Type B pancreatic cell (in vitro differentiated cells): Measurements from ENCODE around the gene AFF2. TPM values are rescaled to one million over a fixed set of nuclear protein-coding genes. Genes with fewer than 3 reads are reported as not detected.

Experiments used
- DNase-seq: peaks from one replicate; pipeline ENCODE4 v3.0.0; 2021; ENCODE audit warnings: mixed read lengths; ENCODE audit not compliant: unreplicated experiment; ENCODE audit errors: extremely low spot score
- H3K27ac Mint-ChIP-seq: 2 replicates; pipeline ENCODE4 v1.8.0; 2021; ENCODE audit warnings: mild to moderate bottlenecking, mixed read lengths
- H3K27me3 Mint-ChIP-seq: 2 replicates; pipeline ENCODE4 v1.8.0; 2021; ENCODE audit warnings: mixed read lengths
- H3K36me3 Mint-ChIP-seq: 2 replicates; pipeline ENCODE4 v1.8.0; 2021; ENCODE audit warnings: mixed read lengths
- H3K4me1 Mint-ChIP-seq: one replicate; pipeline ENCODE4 v1.8.0; 2021; ENCODE audit warnings: mixed read lengths; ENCODE audit not compliant: unreplicated experiment
- H3K4me3 Mint-ChIP-seq: 2 replicates; pipeline ENCODE4 v1.8.0; 2021; ENCODE audit warnings: mild to moderate bottlenecking, mixed read lengths
- H3K9me3 Mint-ChIP-seq: 2 replicates; pipeline ENCODE4 v1.8.0; 2021; ENCODE audit warnings: mixed read lengths
- CTCF ChIP-seq: fragments of 200-600 bp; sonication (generic); conservative IDR thresholded peaks from 2 replicates; pipeline ENCODE4 v1.5.0; 2021; ENCODE audit warnings: antibody characterized with exemption, mild to moderate bottlenecking
- total RNA-seq: library from RNA; stranded (reverse); gene quantifications from 2 replicates; pipeline ENCODE4 v1.2.1, GENCODE V29; 2021; ENCODE audit warnings: low replicate concordance

Gene AFF2
- total RNA-seq, 1 donor from 2014 or later, result 21.3 TPM

- Mint-ChIP-seq H3K27me3 (no peaks in the 10 kb centered on the region), H3K27ac (no peak overlapping the region), H3K36me3 (no peaks in the 10 kb centered on the region)
Measured at GRCh38 chrX:148872161-148872535, 371.7 kb downstream of the AFF2 start.

DNA sequence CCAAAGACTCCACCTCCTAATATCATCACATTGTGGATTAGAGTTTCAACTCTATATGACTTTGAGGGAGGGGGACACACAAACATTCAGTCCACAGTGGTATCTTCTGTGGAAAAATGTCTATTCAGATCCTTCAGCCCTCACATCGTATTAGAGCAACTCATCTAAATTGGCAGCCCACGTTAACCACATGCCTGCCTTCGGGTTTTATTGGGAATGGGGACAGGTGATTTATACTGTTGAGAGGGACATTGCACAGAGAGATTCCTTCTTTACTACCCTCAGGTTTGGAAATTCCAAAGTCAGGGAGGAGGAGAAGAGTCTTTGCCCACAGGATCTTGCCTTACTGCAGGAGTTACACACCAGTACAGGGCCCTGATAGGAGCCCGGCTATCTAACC, 372.5 kb downstream of the AFF2 start:
- Mint-ChIP-seq H3K9me3 (no peaks in the 10 kb centered on the region), H3K4me1 (no peaks in the 10 kb centered on the region), H3K27me3 (no peaks in the 10 kb centered on the region), H3K4me3 (no peak overlapping the region), H3K27ac (no peak overlapping the region), H3K36me3 (no peaks in the 10 kb centered on the region)
- TF ChIP-seq CTCF, result no peak
- DNase-seq, result no peak

More at GRCh38 chrX:148872161-148872535, 371.7 kb downstream of the AFF2 start:
- H3K4me3 Mint-ChIP-seq, result no peak overlapping the region
- DNase-seq, result no peak
- H3K4me1 Mint-ChIP-seq, result no peaks in the 10 kb centered on the region
- no peaks in the 10 kb centered on the region for H3K9me3 Mint-ChIP-seq
- TF ChIP-seq CTCF, result no peak

DNA sequence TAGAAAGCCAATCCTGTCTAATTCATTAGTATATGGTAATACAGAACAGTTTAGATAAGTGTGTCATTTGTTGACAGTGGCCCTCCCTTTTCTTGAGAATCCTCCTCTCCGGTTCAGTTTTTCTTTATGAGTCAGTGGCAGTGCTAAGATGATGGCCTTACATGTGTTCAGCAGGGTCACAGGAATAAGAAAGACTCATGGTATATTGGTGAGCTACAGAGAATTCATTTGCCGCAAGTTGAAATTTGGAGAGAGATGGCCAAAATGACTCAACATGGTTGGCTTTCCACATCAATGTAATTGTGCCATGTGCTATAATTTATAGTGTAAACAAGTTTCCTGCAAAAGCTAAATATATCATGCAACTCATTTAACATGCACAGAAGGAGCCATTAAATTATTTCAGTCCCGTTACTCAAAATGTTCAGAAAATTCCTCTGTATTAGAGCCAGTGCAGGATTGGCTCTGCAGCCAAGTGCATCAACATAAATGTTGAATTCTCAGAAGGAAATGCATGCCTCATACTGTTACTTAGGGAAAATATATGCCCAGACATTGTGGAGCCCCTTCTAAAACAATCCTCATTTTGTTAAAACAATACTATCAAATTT, 374.3 kb downstream of the AFF2 start:
- Mint-ChIP-seq H3K27me3 (no peaks in the 10 kb centered on the region), H3K4me3 (no peak overlapping the region), H3K27ac (no peak overlapping the region), H3K4me1 (no peaks in the 10 kb centered on the region), H3K36me3 (no peaks in the 10 kb centered on the region), H3K9me3 (peaks cover 6% of the 10 kb centered on the region)
- TF ChIP-seq CTCF, result no peak
- no peak for DNase-seq

- DNase-seq, result no peak
- no peak overlapping the region for H3K4me3 Mint-ChIP-seq
- H3K9me3 Mint-ChIP-seq, result peaks cover 6% of the 10 kb centered on the region
- no peak for TF ChIP-seq CTCF
- no peaks in the 10 kb centered on the region for H3K36me3 Mint-ChIP-seq
- no peak overlapping the region for H3K27ac Mint-ChIP-seq
- H3K27me3 Mint-ChIP-seq, result no peaks in the 10 kb centered on the region
- no peaks in the 10 kb centered on the region for H3K4me1 Mint-ChIP-seq
Measured at GRCh38 chrX:148878371-148878770, 378.0 kb downstream of the AFF2 start.

DNA sequence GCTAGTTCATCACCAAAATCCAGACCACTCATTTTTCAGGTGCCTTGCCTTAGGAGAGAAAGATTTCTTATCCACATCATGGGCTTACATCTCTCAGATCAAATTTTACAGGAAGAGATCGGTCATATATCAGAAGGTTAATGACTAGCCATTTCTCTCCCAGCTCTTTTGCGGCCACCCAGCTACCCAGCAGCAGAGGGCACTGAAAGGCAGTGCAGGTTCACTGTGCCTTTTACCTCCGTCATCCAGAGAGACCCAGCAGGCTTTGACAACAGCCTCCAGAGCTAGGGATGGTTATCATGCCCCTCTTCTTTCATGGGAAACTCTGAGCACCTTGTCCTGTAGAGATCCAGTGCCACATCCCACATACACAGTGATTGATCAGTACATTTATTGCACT, 384.8 kb downstream of the AFF2 start:
- no peak for TF ChIP-seq CTCF
- Mint-ChIP-seq H3K36me3 (no peaks in the 10 kb centered on the region), H3K9me3 (no peaks in the 10 kb centered on the region), H3K4me3 (no peak overlapping the region), H3K27me3 (no peaks in the 10 kb centered on the region), H3K27ac (no peak overlapping the region), H3K4me1 (no peaks in the 10 kb centered on the region)
- DNase-seq, result no peak

DNA sequence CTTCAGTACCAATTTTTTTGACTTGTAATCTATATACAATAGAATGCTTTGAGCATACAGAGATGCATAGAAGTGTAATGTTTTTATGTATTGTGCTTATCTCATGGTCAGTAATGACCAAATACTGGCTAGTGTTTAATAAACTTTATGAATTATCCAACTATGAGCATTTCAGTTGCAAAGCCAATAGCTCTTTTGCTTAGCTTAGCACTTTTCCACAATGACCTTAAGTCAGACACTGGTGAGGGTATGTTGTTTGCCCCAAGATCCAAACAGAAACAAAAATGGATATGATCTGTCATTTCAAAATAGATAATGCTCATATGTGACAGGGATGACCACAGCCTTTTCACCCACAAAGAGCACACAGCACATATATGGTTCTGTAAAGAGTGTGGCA, 393.0 kb downstream of the AFF2 start:
- no peak for TF ChIP-seq CTCF
- Mint-ChIP-seq H3K36me3 (no peaks in the 10 kb centered on the region), H3K4me3 (no peak overlapping the region), H3K4me1 (no peaks in the 10 kb centered on the region), H3K9me3 (no peaks in the 10 kb centered on the region), H3K27me3 (no peaks in the 10 kb centered on the region), H3K27ac (no peak overlapping the region)
- no peak for DNase-seq
